GM10266 (cell line): ENCODE measurements around the gene PRIM1.
"Not testable (repeated sequence)": the region's sequence is repeated elsewhere in the genome, so short reads cannot be mapped to it uniquely, and the experiment has no call there.

Experiments
- DNase-seq: peaks from one replicate; pipeline ENCODE4 v3.0.0; 2012; ENCODE audit errors: extremely low spot score
- TF ChIP-seq, protein P1 (sequence below): IDR thresholded peaks from 2 replicates; pipeline ENCODE4 v1.5.1; 2012; ENCODE audit warnings: mild to moderate bottlenecking, low read depth; ENCODE audit not compliant: control insufficient read depth, insufficient read depth; ENCODE audit errors: missing control alignments

The PRIM1 gene

DNA sequence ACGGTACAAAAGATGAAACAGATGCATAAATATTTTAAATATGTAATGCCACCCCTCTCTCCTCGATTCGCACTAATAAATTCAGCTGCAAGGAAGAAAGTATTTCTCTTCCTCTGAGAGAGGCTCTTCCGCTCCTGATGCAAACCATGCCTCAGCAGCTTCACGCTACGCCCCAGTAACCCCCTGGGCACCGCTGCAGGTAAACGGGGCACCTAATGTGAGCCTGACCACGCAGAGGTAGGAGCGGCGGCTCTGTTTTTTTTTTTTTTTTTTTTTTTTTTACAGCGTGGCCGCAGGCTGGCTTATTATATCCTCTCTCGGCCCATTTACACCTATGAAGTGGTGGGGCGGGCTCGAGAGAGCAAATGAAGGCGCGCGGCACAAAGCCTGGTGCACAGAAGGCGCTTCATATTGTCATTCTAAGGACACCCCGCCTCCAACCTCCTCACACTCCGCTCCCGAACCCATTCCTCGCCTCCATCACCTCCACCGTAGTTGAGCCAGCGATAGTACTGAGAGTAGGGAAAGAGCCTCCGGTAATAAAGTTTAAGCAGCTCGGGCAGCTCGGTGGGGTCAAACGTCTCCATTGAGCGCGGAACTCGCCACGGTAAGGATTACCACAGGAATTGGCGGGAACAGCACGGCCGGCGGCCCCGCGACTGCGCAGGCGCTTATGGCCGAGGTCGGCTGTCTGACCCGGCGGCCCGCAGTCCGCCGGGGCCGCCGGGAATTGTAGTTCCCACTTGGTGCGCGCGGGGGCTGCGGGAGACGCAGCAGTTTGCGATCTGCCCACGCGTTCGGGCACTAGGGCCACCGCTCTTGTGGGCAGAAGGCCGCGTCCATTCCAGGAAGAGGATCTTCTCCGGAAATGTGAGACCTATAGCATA, at the start of gene PRIM1:
TSS of gene PRIM1 (minus strand) at position 612 of the 887 bp plus-strand sequence. CDS start at position 587, 25 bp downstream.
- TF ChIP-seq, protein P1, sequence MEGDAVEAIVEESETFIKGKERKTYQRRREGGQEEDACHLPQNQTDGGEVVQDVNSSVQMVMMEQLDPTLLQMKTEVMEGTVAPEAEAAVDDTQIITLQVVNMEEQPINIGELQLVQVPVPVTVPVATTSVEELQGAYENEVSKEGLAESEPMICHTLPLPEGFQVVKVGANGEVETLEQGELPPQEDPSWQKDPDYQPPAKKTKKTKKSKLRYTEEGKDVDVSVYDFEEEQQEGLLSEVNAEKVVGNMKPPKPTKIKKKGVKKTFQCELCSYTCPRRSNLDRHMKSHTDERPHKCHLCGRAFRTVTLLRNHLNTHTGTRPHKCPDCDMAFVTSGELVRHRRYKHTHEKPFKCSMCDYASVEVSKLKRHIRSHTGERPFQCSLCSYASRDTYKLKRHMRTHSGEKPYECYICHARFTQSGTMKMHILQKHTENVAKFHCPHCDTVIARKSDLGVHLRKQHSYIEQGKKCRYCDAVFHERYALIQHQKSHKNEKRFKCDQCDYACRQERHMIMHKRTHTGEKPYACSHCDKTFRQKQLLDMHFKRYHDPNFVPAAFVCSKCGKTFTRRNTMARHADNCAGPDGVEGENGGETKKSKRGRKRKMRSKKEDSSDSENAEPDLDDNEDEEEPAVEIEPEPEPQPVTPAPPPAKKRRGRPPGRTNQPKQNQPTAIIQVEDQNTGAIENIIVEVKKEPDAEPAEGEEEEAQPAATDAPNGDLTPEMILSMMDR = no peak
- DNase-seq = peak; percentile 87

DNA sequence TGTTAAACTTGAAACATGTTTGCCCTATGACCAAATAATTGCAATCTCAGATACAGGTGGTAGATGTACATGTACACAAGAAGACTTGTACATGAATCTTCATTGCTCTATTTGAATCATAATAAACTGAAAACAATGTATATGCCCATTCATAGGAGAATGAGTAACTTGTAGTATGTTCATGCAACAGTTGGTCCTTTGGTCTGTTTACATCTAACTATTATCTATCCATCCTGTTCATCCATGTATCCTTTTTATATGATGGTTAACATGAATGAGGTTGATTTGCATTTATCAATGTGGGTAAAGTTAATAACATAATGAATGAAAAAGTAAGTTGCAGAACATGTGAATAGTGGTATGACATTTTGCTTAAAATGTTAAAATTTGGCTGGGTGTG, 48.1 kb upstream of the PRIM1 start:
- DNase-seq = no peak
- TF ChIP-seq, protein P1 = no peak

DNA sequence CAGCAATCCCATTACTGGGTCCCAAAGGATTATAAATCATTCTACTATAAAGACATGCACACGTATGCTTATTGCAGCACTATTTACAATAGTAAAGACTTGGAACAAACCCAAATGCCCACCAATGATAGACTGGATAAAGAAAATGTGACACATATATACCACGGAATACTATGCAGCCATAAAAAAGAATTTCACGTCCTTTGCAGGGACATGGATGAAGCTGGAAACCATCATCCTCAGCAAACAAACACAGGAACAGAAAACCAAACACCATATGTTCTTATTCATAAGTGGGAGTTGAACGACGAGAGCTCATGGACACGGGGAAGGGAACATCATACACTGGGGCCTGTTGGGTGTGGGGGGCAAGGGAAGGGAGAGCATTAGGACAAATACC, 47.2 kb upstream of the PRIM1 start:
- DNase-seq = not testable (repeated sequence)

DNA sequence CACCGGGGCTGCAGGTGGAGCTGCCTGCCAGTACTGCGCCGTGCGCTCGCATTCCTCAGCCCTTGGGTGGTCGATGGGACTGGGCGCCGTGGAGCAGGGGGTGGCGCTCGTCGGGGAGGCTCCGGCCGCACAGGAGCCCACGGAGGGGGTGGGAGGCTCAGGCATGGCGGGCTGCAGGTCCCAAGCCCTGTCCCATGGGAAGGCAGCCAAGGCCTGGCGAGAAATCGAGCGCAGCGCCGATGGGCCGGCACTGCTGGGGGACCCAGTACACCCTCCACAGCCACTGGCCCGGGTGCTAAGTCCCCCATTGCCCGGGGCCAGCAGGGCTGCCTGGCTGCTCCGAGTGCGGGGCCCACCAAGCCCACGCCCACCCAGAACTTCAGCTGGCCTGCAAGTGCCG, 43.7 kb upstream of the PRIM1 start:
- not testable (repeated sequence) for DNase-seq

DNA sequence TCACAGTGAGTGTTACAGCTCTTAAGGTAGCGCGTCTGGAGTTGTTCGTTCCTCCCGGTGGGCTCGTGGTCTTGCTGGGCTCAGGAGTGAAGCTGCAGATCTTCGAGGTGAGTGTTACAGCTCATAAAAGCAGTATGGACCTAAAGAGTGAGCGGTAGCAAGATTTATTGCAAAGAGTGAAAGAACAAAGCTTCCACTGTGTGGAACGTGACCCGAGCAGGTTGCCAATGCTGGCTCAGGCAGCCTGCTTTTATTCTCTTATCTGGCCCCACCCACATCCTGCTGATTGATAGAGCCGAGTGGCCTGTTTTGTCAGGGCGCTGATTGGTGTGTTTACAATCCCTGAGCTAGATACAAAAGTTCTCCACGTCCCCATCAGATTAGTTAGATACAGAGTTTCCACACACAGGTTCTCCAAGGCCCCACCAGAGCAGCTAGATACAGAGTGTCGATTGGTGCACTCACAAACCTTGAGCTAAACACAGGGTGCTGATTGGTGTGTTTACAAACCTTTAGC, 43.0 kb upstream of the PRIM1 start:
- DNase-seq = not testable (repeated sequence)

DNA sequence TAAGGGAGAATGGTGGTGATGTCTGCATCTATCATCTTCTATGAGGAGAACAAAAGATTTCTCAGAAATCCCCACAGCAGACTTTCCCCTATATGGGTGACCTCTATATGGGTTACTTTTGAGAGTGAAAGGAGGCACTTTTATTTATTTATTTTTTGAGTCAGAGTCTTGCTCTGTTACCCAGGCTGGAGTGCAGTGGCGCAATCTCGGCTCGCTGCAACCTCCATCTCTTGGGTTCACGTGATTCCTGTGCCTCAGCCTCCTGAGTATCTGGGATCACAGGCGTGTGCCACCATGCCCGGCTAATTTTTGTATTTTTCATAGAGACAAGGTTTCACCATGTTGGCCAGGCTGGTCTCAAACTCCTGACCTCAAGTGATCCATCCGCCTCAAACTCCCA, 41.0 kb upstream of the PRIM1 start:
- not testable (repeated sequence) for DNase-seq

DNA sequence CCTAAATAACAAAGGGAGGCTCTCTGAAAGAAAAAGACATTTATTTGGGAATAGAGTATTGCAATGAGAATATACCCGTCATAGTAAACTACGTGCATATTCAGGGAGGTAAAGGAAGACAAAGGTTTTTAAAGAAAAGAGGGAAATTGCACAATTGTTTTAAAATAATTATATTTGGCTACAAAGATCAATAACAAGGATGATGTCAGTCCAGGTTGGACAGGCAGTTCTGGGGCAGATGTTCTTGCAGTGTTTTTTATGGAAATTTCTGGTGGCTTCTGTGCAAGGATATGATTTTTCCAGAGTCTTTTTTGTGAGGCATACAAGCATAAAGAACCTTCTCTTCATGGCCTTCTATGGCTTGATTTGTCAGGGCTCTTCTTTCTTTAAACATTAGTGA, 40.6 kb upstream of the PRIM1 start:
- TF ChIP-seq, protein P1 = no peak
- DNase-seq = no peak

DNA sequence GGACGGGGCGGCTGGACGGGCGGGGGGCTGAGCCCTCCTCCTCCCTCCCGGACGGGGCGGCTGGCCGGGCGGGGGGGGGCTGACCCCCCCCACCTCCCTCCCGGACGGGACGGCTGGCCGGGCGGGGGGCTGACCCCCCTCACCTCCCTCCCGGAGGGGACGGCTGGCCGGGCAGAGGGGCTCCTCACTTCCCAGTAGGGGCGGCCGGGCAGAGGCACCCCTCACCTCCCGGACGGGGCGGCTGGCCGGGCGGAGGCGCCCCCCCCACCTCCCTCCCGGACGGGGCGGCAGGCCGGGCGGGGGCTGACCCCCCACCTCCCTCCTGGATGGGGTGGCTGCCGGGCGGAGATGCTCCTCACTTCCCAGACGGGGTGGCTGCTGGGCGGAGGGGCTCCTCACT, 37.3 kb upstream of the PRIM1 start:
- DNase-seq = not testable (repeated sequence)

DNA sequence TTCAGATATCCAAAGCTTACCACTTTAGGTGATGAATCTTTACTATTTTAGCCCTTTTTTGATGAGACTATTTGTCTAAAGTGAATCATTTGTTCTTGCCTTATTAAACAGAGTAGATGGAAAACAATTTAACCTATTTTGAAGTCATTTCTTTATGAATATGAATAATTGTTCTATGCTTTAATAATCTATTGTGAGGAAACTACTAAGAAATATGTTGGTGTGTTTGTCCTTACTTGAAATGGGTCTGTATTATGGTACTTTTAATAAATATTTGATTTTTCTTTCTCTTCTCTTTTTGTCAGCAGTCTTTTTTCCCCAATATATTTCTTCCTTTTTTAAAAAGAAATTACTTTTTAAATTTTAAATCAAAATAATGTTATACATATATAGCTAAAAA, 35.4 kb upstream of the PRIM1 start:
- TF ChIP-seq, protein P1 = no peak
- DNase-seq = no peak

DNA sequence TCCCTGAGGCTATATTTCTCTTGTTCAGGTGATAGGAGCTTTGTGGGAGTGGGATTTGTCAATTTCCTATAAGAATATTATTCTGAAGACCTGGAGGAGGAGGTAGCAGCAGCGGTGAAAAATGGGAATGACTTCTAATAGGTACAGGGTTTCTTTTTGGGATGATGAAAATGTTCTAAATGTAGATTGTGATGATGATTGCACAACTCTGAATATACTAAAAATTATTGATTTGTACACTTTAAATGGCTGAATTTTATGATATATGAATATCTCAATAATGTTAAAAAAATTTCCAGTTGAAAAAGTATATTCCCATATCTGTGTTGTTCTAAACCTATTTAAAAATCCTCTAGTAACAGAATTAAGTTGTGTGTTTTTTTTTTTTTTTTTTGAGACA, 33.8 kb upstream of the PRIM1 start:
- no peak for DNase-seq
- TF ChIP-seq, protein P1 = no peak
